B cell (primary cell): Measurements from ENCODE around the gene PLA2G5.

Experiments used
- CTCF ChIP-seq: fragments of 200-600 bp; IDR thresholded peaks from one replicate; pipeline ENCODE4 v1.8.0; 2022; ENCODE audit warnings: antibody characterized with exemption, mild to moderate bottlenecking
- EZH2 ChIP-seq: IDR thresholded peaks from 2 replicates; pipeline ENCODE4 v1.6.1; 2012; ENCODE audit warnings: borderline replicate concordance, low read depth, mild to moderate bottlenecking, moderate library complexity, low read length; ENCODE audit not compliant: insufficient read depth, poor library complexity, severe bottlenecking

GRCh38 chr1:20047096-20047495, 22.9 kb upstream of the PLA2G5 start:
- no peak for TF ChIP-seq CTCF
- no peak for TF ChIP-seq EZH2
